GM12872 (cell line): Measurements from ENCODE around the gene TIMM17B.

Experiments
- TF ChIP-seq, protein P1 (sequence below): IDR thresholded peaks from 3 replicates; pipeline ENCODE4 v1.5.1; 2011; ENCODE audit warnings: low read depth, mild to moderate bottlenecking, low read length, moderate library complexity; ENCODE audit not compliant: insufficient read depth

TIMM17B gene

DNA sequence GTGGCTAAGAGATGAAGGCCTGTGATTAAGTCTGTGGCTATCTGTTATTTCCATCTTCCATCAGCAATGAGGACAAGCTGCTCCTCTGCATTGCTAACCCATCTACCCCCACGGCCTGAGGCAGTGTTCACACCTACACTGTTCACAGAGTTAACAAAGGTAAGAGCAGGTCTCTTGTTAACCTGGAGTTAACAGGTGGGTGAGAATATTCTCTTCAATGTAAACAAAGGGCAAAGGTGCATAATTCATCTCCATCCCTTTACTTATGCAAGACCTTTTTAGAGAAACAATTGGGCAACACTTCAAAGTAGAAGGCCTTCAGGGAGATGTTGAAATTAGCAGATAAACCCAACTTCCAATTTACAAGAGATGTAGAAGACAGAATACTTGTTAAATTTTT, 11.0 kb upstream of the TIMM17B start:
- TF ChIP-seq, protein P1, sequence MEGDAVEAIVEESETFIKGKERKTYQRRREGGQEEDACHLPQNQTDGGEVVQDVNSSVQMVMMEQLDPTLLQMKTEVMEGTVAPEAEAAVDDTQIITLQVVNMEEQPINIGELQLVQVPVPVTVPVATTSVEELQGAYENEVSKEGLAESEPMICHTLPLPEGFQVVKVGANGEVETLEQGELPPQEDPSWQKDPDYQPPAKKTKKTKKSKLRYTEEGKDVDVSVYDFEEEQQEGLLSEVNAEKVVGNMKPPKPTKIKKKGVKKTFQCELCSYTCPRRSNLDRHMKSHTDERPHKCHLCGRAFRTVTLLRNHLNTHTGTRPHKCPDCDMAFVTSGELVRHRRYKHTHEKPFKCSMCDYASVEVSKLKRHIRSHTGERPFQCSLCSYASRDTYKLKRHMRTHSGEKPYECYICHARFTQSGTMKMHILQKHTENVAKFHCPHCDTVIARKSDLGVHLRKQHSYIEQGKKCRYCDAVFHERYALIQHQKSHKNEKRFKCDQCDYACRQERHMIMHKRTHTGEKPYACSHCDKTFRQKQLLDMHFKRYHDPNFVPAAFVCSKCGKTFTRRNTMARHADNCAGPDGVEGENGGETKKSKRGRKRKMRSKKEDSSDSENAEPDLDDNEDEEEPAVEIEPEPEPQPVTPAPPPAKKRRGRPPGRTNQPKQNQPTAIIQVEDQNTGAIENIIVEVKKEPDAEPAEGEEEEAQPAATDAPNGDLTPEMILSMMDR, result no peak

DNA sequence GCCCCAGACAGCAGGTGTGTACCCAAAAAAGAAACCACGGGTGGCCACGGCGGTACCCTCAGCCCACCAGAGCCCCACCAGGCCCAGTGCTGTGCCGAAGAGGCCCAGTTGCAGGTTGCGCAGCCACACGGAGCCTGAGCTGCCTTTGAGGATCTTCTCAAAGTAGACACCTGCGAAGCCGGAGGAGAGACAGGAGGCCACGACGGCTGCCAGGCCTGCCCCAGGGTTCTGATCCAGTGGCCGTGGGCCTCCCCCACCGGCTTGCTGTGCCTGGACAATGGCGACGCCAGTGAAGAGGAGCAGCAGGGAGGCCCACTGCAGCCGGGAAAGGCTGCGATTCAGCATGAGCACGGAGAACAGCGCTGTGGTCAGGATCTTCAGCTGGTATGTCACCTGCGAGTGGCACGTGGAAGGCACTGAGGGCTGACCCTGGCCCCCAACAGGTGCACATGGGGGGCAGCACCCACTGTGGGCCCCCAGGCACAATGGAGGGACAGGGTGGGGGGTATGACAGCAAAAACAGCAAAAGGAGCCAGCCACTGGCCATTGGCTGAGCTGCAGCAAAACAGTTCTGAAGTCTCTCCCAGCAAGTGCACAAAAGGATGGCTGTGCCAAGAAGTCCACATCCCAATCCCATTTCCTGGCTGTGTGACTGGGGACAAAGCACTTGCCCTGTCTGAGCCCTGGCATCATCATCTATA, 7.7 kb upstream of the TIMM17B start:
- TF ChIP-seq, protein P1, result no peak

DNA sequence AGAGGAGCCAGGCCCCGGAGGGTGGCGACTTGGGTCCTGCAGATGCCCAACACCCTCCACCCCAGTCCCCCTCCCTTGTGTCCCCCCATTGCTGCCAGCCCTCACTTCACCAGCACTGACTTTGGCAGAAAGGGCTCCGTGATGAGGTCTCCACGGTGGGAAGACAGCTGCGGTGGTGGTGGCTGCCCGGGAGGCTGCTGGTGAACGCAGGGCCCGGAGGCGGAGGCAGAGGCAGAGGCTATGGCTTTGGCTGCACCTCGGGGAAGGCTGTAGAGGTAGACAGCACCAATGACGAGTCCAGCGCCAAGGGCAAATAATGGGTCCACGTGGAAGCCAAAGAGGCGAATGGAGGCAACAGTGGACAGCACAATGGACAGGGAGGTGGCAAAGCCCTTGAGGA, 7.1 kb upstream of the TIMM17B start:
- TF ChIP-seq, protein P1, result no peak

DNA sequence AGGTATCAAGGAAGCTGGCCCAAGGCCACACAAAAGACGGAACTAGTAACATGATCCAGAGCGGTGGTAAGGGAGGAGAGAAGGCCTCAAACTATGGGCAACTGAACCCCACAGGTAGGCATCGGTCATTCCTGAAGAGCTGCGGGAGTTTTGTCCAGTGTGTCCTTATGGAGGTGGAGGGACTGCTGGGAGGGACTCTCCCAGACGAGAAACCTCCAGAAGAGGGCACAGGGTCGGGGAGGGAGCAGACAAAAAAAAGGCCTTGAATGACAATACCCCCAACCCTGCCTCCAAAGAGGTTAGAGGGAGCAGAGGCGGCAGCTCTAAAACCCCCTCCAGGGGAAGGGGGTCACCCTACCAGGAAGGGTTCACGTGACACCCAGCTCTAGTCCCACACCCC, 6.6 kb upstream of the TIMM17B start:
- TF ChIP-seq, protein P1, result no peak

DNA sequence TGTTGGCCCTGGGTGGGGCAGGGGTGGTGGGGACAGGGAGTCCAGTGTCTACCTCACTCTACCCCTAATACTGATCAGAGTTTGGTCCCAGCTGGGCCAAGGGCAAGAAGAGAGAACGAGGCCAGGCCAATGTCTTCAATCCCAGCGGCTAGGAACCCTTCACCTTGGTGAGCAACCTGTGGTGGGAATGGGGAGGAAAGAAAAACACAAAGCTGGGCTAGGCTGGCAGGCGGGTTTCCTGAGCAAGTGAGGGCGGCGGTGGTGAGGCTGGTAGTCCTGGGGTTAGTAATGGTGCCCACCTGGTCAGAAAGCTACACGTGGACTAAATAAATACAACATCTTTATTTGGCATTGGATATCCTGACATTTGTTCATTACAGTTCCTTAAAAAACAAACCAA, 5.7 kb upstream of the TIMM17B start:
- TF ChIP-seq, protein P1, result no peak

DNA sequence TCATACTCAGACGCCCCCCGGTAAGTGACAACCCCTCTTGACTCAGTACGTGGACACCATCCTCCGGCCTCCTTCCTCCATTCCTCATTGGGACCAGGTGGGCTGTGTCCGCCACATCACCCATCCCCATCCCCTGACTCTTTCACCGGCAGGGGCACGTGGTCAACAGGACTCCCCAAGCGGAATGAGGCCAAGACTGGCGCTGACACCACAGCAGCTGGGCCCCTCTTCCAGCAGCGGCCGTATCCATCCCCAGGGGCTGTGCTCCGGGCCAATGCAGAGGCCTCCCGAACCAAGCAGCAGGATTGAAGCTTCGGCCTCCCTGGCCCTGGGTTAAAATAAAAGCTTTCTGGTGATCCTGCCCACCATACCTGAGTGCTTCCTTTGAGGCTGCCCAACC, 5.2 kb upstream of the TIMM17B start:
- TF ChIP-seq, protein P1, result no peak

DNA sequence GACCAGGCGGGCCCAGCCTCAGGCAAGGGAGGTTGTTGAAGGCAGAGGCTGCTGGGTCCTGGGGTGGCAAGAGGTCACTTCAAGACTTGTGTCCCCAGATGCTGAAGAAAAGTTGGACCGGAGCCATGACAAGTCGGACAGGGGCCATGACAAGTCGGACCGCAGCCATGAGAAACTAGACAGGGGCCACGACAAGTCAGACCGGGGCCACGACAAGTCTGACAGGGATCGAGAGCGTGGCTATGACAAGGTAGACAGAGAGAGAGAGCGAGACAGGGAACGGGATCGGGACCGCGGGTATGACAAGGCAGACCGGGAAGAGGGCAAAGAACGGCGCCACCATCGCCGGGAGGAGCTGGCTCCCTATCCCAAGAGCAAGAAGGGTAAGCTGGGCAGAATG, 4.6 kb upstream of the TIMM17B start:
- TF ChIP-seq, protein P1, result no peak

DNA sequence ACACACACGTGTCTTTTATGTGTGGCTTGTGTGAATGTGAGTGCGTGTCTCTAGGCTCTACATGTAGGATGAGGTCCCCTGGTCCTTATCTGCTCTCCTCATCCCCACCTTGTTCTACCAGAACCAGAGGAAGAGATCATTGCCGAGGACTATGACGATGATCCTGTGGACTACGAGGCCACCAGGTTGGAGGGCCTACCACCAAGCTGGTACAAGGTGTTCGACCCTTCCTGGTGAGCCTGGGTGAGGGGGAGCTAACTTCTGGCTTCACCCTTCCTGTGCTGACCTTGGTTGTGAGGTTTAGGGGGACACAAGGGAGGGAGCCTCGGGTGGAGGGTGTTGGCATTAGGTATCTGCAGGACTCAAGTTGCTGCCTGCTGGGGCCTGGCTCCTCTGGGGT, 3.5 kb upstream of the TIMM17B start:
- TF ChIP-seq, protein P1, result no peak
